Activated T-cell treated with anti-CD3 and anti-CD28 coated beads for 48 hours (primary cell): ENCODE measurements around the gene COL4A1.

Source experiments
- DNase-seq: peaks from one replicate; pipeline ENCODE4 v3.0.0-alpha.2; 2020; ENCODE audit warnings: low read depth

The COL4A1 gene

DNA sequence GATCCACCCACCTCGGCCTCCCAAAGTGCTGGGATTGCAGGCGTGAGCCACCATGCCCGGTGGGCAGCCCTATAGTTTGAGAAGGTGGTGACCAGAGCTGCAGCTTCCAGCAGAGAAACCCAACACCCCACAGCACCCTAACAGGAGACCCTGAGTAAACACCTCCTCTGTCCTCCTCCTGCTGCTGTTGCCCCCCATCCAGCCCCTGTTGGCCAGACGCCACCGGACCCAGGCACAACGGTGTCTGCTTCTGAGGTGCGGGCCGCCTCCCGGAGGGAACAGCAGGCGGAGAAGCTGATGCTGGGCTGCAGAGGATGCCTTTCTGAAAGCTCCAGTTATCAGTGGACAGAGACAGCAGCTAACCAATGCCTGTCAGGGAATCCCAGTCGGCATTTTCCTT is 175.5 kb downstream of the COL4A1 start:
- DNase-seq = no peak

DNA sequence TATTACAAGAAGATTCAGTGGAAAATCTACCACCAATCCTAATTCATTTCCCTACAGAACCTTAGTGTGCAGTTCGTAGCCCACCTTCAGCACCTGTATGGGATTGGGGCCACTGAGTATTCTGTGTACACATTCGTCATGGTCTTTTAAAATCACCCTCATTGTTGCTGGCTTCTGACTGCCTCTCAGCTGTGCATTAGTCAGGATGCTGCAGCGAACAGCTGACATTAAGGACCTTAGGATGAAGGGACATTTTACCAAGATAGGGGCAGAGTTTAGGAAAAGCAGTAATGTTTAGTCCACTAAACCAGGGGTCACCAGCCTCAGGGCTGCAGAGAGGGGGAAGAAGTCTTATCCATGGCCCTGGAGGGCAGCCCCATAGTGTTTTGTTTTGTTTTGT is 176.5 kb downstream of the COL4A1 start:
- no peak for DNase-seq

DNA sequence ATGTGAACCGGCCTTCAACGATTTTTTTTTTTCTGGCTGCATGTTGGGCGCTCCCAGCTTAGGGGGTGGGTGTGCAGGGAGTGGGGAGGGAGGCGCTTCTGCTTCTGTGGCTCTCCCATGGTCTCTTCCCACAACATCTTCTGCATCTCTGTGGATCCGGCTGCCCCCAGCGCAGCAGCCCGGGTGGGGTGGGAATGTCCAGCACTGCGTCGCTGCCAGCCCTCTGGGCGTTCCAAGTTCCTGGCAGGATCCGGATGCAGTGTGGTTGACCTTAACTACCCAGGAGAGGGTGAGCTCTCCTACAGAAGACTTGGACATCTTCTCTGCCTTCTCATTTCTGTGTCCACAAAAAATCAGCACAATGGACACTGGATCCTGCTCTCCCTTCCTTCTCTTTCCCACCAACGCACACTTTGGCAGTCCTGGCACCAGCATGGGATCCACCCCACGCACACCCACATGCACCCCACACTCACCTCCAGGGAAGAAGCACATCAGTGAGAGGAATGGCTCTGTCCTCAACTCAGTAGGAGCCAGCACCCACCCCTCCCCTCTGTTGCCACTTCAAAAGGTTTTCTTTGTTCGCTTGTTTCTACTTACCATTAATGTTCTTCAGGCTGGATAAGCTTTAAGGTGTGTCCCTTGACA is 177.3 kb downstream of the COL4A1 start:
- no peak for DNase-seq

DNA sequence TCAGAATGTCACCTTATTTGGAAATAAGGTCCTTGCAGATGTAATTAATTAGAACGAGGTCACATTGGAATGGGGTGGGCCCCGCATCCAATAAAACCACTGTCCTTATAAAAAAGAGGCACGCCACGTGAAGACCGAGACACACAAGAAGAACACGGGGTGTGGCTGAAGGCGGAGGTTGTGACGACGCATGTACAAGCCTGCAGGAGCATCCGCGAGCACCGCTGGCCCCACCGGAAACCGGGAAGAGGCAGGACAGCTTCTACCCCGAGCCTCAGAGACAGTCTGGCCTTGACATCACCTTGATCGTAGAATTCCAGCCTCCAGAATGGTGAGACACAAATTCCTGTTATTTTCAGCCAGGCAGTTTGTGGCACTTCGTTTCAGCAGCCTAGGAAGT is 177.9 kb downstream of the COL4A1 start:
- DNase-seq = no peak

DNA sequence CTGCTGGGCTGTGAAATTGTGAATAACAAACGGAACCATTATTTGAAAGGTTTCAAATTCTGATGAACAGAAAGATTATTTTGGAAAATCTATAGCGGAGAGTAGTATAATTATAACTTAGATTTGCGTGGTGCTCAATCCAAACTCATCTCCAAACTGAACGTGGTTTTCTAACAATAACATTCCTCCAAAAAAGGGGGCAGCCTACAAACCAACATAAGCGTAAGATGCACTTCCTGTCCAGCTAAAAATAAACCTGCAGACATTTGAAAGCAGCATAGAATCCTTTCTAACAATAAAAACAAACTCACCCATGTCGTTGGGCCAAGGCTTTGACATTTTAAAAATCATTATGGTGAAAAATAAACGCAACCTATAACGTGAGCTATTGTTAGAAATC is 178.4 kb downstream of the COL4A1 start:
- no peak for DNase-seq

DNA sequence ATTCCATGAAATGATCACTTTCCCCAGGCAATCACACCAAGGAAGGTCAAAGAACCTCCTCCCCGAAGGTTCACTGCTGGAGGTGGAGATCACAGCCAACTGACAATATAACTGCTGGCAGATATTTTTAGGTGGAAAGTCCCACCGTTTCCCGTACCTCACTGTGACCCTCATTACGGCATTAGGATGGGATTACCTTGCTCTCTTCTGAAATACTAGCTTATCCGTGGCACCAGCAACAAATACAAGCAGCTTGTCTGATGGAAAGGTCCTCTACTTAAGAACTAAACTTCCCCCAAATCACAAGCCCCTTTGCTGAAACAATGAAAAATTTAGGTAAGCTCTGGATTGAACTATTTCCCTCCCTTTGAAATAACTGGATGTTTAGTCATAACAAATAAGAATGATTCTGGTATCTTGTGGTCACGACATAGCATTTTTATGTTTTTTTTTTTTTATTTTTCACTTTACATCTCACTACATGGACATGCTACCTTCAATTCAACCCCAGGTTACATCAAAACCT is 178.9 kb downstream of the COL4A1 start:
- DNase-seq = no peak

DNA sequence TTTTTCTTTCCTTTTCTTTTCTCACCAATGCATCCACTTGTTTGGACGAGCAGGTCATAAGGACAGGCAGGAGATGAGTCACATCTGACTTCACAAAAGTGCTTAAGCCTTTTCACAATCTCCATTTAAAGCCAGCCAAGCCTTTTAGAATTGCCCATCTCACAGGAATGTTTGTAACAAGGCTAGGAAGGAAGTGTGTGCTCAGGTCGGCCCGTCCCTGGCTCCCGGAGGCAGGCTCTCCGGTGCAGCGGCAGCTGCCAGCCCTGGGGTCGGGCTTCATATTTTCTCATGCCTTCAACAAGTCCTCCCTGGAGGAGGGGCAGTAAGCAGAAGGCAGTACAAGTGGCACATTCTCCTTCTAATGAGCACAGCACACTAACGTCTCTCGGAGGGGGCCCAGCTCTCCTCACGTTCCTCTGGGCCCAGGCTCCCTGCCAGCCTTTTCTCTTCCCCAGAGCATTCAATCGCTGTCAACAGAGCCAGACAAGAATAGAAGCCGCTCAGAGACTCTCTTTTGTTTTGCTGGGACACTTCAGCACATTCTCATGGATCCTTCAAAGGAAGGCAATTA is 180.5 kb downstream of the COL4A1 start:
- DNase-seq = no peak

DNA sequence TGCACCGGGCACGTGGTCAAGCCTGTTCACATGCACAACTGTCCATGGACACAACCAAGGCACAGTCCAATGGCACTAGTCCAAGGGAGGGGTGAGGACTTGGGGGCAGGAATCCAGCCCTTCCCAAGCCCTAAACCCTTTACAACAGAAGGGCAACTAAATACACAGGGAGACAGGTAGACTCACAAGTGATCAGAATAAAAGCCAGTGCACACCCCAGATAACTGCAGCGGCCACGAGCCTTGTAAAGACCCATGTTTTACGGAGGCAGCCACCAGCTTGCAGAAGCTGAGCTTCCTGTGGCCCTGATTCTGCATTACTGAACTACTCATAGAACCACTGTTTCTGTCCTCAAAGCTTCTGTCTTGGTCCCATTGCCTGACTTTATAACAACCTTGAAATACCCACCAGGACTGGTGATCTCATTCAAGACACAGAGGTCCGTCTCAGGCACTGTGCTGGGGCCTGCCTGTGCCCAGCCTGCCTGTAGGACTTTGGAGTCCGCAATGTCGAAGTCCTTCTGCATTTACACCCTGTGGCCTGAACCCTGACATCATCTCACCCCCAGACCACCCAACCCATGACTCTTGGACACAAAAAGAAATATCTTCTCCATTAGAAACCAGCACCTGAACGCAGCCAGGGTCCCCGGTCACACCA is 181.2 kb downstream of the COL4A1 start:
- no peak for DNase-seq

DNA sequence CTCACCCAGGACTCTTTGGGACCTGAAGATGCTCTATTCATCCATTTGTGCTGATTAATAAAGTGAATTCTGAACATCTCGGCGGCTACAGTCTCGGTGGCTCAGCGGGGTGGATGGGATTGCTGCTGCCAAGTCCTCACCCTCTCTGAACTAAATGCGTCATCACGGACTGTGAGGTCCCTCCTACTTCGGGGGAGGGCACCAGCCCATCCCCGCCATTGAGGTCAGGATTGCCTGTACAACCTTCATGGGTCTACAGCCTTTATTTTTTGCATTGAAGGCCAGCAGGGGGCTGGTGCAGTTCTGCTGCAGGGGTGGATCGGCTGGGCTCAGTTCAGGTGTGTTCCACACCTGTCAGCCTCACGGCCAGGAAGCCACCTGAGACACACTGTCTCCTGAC is 181.8 kb downstream of the COL4A1 start:
- no peak for DNase-seq

DNA sequence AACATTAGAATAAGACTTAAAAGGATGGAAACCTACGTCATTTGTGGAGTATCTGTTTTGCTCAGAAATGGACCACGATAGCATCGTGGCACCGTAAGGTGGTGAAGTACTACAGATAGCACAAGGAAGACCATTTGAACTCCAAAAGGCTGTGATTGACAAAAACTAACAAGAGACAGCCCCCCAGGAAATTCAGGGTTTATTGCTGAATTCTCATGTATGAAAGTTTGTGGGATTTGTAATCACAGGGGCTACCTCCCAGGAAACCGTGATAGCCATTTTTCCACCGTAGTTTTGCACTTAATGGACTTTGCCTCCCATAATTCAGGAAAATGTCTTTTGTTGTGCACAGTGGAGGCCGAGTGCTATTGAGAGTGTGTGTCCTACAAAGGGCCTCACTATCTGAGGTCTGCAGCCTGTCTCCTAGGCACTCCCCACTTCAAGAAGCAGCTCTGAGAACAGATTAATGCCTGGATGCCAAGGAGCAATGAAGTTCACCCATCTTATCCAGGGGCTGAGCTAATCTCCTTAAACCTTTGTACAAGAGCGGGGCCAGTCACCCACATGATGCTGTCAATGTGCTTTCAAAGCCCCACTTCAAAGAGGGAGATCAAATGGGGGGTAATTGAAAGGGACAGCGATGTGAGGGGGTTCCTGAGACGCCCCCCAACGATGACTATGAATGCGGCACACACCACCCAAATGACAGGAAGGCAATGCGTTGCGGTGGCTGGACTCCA is 182.6 kb downstream of the COL4A1 start:
- no peak for DNase-seq

DNA sequence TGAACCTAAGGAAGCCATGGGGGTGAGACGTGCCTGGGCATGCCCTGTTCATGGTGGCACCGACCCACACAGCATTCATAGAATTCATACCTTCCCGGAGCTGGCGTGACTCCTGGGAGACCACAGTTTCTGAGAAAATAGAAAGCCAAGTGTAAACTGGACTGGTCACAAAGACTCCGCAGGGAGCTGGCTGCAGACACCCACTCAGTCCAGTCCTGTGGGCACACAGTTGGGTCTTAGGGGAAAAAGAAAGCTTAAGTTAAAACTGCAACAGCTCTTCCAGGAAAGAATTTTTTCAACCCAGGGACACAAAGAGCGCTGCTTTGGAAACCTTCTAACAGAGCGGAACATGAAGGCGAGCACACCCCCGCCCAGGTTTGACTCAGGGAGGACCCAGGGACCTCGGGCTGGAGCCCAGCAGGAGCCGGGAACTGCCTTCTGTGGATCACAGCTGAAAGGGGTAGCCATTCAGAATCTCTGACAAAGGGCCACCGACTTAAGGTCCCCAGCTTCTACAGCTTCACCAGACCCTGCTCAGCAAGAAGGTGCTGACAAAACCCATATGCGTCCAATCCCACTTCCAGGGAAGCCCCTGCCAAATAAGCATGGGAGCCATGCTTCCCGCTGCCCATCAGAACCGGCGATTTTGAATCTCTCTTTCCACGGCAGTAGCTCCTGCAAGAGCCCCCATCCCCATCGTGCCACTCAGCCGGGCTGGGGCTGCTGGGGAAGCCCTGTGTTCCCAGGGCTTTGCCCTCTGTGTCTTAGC is 183.7 kb downstream of the COL4A1 start:
- DNase-seq = no peak

DNA sequence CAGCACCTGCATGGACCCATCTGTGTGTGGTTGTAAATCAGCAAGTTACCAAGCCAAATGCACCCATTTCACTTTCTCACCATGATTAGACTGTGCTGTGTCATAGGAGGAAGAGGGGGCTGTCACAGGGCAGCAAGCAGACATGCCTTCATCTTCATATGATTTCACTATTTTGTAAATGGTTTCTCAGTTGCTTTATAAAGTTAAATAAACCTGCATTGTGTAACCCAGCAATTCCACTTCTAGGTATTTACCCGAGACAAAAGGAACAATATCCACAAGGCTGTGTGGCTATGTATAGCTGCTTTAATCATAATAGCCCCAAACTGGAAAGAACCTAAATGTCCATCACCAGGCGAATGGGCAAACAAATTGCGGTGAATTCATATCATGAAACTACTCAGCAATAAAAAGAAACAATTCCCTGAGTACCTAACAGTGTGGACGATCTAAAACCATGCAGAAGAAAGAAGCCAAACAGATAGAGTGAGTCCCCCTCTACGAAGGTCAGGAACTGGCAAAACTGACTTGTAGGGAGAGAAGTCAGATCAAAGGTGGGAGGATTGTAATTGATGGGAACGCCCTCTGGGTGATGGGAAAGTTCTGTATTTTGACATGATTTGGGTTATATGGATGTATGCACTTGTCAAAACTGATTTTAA is 185.4 kb downstream of the COL4A1 start:
- no peak for DNase-seq

DNA sequence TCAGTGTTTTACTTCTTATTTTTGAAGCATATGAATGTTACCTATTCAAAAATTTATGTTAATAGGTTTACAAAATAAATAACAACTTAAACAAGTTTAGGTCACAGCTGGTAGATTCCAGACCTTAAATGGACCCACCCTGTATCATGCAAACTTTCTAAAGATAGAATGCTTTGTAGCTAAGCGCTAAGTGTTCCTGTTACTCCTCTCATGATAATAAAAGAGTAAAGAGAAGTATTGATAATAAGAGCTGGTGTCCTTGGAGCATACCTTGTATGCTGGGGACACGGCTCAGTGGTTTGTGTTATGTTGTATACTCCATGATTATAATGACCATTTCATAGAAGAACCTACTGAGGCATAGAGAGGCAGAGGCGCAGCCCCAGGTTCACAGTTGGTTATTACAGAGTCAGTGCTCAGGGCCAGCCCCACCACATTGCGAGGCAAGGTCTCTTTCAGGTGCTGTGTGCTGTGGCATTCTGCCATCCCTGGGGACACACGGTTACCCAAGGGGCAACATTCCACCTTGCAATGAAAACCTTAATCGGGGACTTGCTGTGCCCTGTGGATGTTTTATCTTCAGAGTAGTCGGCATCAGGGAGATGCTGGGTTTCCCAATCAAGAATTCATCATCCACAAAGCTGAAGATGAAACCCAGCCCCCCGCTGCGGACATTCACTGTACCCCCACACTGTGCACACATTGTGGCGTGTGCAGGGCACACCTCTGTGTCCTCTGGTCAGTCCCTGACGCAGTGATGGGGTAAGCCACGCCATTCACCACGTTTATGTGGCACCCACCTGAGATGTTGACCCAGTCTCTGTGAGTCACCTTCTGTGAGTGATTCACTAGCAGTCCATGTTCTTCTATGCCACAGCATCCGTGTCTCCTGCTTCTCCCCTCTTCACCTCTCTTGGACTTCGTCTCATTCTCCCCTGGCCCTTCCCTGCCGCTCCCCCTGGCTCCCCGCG is 186.7 kb downstream of the COL4A1 start:
- DNase-seq = no peak

DNA sequence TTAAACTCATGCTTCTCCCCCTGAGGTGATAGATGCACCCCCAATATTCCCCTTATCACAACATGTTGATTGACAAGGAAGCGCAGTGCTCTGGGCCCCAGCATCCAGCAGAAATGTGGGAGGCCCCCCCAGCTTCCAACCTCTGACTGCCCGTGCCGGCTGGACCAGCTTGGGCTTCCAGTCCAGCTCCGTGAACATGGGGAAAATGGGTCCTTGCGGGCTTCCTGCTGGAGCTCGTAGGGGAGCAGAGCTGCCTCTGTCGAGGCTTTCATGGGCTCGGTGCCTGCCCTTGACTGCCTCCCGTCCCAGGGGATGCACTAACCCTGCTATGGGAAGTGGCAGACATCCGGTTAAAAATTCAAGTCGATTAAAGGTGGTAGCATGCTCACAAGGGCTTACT is 188.9 kb downstream of the COL4A1 start:
- no peak for DNase-seq

DNA sequence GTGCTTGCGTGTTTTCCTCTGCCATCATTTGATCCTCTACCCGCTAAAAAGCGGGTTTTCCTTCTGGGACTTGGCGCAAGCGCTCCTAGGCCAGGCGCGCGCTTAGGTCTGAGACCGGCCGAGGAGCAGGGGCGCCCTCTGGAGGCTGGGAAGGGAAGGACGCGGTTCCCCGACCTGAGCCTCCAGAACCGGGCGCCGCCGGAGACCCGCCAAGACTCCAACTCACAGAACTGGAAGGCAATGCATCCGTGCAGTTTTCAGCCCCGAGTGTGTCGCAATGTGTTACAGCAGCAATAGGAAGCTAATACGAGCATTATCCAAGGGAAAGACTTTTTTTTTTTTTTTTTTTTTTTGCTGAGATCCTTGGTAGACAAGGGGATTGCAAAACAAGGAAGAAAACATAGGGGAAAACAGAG is 190.9 kb downstream of the COL4A1 start:
- DNase-seq = peak; percentile 55

DNA sequence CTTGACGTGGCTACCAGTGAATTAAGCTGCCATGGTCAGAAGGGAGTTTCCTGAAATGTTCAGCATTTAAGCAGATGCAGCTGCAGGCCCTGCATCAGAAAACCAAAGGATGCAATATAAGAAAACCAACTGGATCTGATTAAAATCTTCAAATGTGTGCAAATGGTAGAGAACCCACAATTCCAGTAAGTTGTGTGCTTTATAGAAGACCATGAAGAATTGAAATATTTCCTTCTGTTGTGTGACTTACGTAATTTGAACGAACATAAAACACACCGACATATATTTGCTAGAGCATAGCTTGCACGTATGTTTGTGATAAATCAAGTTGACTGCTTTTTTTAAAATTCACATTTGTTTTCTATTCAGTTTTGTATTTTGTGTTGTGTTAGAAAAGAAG is 191.4 kb downstream of the COL4A1 start:
- DNase-seq = no peak

DNA sequence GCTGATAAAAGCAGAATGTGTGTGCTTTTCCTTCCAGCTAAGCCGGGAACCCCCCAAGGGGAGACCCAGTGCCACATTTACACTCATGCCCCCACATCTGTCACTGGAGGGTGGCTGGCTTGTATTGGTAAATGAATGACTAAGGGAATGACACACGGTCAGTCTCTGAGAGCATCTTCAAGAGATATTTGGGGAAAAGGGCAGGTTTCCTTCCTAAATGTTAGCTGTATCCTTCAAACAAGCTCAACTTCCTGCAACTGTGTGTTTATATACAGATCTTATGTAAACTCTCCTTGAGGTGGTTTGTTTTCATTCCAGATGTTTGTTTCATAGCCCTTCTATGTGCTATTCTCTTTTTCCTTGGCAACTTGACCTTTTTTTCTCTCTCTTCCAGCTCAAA is 192.6 kb downstream of the COL4A1 start:
- no peak for DNase-seq

DNA sequence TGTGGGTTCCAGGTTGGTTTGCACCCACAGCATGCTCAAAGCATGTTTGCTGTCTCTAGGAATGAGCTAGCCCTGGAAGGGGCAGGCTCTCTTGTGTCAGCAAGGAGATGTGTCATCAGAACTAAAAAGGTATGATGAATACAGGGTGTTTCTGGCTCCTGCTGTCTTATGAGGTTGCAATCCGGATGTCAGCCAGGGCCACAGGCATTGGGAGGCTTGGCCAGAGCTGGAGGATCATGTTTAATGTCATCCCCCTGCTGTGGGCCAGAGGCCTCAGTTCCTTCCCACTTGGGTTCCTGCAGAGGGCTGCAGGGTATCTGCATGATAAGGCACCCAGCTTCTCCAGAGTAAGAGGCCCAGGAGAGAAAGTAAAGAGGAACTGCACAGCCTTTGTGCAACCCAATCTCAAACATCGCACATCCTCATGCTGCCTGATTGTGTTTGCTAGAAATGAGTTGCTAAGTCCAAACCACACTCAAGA is 193.6 kb downstream of the COL4A1 start:
- no peak for DNase-seq

DNA sequence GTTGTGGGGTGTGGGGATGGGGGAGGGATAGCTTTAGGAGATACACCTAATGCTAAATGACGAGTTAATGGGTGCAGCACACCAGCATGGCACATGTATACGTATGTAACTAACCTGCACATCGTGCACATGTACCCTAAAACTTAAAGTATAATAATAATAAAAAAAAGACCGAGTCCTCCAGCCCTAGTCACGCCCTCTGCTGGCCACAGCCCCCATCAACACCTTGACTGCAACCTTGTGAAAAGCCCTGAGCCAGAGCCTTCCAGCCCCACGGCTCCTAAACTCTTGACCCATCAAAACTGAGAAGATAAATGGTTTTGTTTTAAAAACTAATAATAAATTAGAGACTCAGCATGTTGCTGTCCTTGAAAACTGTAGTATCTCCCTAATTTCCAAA is 194.6 kb downstream of the COL4A1 start:
- peak; percentile 7 for DNase-seq

DNA sequence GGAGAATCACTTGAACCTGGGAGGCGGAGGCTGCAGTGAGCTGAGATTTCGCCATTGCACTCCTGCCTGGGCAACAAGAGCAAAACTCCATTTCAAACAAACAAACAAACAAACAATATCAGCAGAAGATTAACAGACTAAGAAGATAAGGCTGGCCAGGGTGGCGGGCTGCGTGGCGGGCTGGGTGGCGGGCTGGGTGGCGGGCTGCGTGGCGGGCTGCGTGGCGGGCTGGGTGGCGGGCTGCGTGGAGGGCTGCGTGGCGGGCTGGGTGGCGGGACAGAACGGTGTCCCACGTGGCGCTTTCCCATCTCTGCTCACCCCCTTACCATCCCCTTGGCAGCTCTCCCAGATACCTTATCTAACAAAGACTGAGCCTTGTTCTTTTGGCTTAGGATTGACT is 196.2 kb downstream of the COL4A1 start:
- DNase-seq = no peak
